NCI-H1694 (cell line): ENCODE data around the gene SHISA9.

ENCODE experiments used
- DNase-seq: peaks from one replicate; lab custom pipeline; 2025; lab: John Stamatoyannopoulos, UW

The SHISA9 gene

DNA sequence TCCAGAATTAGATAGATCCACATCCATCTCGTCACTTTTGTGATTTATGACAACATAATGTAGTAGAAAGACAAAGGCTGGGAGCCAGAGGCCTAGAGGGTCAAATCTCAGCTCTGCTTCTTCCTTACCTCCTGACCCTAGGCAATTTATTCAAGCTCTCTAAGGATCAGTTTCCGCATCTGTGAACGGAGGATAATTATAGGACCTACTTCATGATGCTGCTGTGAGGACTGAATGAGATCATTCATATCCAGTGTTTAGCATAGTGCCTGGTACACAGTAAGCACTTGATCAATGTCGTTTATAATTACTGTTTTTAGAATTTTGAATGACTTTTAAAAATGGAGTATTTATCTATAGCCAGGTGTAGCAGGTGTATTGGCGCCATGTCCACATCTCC, 128.4 kb downstream of the SHISA9 start:
- no peak for DNase-seq

DNA sequence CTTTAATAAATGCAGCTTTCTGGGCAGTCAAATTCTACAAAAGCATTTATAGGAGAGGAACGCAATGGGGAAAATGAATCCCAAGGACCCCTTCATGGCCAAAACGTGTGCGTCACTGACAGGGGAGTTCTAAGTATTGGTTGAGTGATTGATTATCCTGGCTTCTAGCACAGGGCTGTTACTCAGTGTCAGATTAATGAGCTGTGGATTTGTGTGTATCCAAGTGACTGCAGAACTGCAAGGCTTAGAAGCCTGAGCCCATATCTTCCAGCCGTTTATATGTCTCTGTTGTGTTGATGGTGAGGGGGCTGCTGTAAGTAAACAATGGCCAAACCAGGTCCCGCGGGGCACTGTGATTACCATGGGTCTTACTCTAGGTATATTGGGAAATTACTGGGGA, 129.4 kb downstream of the SHISA9 start:
- no peak for DNase-seq

DNA sequence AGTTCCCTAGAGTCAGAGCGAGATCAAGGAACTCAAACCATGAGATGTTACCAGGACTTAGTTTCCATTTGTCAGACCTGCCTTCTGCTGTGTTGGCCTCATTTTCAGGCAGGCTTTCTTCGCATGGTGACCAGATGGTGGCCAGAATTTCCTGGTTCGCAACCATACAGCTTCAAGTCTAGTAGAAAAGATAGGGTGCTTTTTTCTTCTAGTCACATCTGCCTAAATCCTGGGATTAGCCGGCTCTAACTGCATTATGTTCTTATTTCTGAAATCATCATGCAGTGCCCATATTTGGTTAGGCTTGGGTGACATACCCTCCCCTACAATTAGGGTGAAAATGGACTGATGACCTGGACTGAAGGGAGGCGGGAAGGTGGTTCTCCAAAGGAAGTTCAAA, 131.5 kb downstream of the SHISA9 start:
- DNase-seq: no peak

DNA sequence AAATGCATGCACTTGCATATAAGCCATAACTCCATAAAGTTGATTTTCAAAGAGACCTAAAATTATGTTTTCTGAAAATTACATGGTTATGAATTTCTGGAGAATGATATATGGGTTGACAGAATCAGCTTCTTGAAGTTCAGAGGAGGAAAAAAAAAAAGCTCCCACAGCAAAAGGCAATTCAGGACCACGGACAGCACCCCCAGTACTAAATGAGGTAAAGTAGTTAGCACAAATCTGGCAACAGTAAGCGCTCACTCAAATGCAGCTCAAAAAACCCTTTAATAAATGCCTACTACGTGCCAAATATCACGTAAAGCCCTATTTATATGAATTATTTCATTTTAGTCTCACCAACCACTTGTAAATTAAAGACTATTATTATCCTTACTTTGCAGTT, 135.2 kb downstream of the SHISA9 start:
- DNase-seq: no peak

DNA sequence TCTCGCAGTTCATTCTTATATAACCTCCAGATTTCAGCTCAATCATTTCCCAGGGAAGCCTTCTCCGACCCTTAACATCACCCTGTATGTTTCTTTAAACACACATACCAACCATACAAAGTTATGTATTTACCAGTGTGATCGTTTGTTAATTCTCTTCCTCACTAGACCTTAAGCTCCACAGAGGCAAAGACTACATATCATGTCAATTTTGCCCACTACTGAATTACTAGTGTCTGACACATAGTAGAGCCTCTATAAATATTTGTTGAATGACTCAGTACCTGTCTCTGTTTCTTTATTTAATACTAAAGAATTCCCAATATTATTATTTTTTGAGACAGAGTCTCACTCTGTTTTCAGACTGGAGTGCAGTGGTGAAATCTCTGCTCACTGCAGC, 137.2 kb downstream of the SHISA9 start:
- no peak for DNase-seq

DNA sequence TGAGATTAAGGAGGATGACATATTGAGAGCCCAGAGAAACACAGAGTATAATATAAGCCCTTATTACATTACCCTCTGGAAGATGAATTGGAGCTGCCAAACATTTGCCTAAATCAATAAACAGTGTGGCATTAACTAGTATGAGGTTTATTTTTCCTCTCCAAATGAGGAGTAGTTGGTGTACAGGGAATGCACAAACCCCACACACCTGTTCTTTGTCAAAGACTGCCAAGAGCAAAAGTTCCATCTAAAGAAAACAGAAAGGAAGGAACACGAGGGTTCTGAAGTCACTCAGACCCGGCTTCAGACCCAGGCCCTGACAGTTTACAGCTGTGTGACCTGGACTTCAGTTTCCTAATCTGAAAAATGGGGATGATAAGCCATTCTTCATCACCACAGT, 138.1 kb downstream of the SHISA9 start:
- no peak for DNase-seq

DNA sequence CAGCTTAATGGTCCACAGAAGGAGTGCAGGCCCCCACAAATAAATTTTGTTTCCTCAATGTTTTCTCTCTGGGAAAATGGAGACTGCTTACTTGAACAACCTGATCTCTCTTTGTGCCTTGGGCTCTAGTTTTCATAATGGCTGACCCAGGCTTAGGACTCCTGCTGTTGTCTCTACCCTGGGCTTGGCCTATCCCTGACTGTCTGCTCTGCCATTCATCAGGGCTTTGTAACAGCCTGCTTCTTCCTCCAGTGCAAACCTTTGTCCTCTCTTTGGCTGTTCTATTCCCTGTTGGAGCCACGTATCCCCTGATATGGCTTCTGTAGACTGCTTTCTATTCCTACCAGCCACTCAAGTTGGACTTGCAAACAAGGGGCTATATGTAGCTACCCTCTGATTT, 139.8 kb downstream of the SHISA9 start:
- no peak for DNase-seq

DNA sequence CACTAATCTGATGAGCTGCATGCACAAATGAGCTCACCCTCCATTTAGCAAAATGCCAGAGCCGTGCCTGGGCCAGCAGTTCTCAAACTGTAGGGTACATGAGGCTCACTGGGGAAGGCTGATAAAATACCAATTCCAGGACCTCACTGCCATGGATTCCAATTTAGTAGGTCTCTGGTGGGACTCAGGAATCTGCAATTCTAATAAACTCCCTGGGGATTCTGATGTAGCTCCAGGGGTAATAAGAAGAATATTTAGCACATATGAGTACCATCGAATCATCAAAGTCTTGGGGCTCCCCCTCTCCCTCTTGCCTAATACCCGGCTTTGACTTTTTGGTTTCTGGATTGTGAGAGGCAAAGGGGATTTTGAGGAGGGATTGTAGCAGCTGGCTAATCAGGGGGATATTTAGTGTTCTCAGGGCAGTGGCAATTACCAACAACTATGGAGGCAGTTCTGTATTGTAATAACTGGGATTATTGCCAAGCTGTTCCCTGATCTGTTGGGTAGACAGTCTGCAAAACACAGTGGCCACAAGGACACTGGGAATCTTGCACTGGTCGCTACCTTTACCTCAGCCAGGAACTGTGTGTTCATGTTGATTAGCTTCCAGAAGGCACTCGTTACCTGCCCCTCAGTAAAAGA, 140.4 kb downstream of the SHISA9 start:
- DNase-seq: no peak

DNA sequence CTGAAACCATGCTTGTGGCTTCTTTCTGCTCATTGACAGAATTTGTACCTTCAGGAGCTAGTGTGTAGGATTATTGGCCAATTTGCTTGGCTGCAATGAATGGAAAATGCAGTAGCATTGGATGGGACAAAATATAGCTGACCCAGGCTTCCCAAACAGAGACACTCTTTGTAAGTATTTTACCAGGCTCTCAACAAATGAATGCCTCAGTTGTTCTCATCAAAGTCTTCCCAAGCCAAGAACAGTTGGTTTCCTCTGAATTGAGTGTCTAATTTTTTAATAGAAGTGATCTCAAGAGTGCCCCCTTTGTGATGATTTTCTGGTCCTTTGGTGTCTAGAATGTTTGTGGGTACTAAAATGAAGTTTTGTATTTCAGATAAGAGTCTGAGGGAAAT, 140.9 kb downstream of the SHISA9 start:
- DNase-seq: no peak

DNA sequence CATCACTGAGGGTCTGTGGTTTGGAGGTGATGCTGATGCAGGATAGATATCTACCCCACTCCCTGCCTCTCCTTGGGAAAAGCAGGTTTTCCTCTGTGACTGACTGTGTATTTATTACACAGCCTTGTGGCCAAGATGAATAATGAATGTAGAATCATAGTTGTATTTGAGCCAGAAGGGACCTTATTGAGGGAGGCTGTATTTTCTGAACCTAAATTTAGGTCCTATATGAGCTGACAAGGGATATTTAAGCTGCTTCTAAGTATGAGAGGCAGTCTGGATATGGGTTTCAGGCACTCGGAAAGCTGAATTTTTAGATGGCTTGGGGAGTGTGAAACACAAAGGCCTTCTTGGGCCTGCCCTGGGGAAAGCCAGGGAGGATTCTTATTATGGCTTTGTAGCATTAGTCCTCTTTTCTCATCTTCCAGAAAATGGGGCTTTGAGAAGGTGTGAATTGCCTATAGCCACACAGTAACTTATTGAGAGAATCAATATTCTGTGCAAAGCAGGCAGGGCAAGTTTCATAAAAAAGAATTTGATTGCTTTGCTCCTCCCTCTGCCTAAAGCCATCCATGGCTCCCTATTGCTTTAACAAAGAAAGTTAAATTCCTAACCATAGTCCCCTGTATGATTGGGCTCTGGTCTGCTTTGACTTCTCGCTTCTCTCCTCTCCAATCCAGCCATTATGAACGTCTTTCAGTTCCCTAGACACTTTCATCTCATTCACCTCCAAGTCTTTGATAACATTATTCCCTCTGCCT, 144.8 kb downstream of the SHISA9 start:
- DNase-seq: no peak

DNA sequence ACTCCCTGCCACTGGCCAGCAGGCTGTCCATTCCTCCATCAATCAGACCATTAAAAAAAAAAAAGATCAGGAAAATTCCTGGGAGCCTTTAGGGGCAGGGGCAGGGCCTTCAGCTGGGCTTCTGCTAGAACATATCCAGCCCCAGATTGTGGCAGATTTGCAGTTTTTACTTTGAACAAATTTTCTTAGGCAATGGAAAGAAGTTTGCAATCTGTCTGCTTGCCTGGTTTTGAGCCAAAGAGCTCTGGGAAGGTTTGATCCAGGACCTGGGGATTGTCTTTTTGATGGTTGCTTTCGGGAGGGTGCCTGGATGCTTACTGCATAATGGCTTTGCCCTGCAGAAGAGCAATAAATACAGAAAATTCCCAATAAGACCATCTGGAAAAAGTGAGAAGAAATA, 145.9 kb downstream of the SHISA9 start:
- no peak for DNase-seq

DNA sequence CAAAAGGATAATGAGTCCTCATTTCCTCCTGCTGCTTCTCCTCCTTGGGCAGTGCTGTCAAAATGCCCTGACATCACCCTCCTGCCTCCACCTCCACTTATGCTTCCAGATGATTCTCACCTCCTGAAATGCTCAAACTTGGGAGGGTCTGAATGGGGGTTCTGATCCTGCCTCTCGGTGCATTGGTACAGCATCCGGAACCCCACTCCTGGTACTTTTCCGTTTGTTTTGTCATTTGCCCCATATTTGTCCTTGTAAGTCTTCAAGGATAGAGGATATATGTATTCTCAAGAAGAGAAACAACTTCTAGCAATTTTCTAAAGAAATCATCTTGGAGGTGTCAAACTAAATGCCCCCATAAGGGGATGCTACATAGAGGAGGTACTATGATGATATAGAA, 148.3 kb downstream of the SHISA9 start:
- DNase-seq: no peak

DNA sequence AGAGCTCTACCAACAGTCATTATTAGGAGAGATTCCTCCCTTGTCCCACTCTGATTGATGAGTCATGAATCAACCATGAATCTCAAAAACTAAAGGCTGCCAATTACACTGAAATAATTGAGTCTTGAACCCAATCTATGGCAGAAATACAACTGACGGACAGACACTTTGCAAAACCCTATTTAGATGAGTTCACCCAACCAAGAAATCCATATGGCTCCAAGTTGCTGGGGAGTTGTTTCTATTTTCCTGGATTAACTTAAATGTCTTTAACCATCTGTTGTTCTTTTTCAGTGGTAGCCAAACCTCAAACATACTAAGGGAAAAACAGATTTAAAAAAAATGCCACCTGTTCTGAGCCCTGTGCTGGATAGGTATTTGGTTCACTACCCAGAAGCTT, 151.0 kb downstream of the SHISA9 start:
- DNase-seq: no peak

DNA sequence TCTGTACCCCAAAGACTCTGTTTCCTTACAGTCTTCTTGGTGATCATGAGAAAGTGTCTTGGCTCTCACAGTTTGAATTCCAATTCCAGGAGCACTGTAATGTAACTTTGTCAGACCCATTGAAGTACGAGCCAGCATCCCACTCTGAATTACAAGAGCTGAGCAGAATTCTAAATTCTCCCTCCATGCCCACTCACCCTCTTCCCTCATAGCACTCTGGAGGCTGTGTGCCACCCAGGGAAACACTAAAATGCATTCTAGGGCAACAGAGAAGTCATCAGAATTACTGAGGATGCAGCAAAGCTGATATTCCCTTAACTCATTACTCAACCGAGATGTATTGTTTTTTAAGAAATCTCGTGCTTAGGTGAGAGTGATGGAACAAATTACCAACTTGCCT, 154.1 kb downstream of the SHISA9 start:
- DNase-seq: no peak

DNA sequence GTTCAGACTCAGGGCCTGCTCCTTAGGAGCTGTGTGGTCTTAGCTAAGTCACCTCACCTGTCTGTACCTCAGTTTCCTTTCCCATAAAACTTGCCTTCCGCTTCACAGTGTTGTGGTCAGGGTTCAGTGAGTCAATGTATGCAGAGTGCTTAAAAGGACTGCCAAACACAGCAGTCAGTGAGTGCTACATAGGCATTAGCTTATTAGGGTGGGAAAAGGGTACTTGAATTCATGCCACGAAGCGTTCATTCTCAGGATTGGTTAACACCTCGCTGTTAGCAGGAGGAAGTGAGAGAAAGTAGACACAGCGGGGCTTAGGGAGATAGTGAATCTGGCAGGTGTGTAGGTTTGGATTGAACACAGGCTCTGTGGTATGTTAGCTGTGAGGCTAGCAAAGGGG, 155.2 kb downstream of the SHISA9 start:
- DNase-seq: no peak

DNA sequence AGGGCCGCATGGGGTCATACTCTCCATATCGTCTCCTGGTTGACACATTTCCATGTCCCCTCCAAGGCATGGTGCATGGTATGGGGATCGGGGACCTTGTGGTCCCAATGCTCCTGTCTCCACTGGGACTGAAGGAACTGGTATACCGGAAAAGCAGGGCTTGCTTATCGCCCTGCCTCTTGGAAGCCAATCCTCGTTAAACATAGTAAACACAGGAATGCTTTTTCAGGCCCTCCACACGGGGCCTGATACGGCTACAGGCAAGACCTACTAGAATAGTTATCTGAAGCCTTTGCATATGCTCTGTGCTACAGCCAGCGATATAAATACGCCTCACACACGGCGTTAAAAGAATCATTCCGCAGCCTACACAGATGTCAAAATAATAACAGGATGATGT, 159.5 kb downstream of the SHISA9 start:
- no peak for DNase-seq

DNA sequence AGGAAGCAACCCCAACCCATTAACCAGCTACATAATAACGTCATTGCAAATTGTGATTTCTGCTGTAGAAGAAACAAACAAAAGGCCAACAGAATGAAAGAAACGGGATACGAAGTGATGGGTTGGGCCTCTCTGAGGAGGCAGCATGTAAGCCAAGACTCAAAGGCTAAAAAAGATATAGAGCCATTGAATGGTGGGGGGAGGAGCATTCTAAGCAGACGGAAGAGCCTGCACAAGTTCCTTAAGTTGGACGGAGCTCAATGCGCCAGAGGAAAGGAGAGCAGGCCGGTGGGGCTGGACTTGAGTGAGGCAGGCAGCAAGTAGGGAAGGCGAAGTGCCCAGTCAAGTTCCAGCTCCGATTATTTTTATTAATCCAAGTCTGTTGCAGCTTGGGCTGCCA, 160.3 kb downstream of the SHISA9 start:
- DNase-seq: no peak

DNA sequence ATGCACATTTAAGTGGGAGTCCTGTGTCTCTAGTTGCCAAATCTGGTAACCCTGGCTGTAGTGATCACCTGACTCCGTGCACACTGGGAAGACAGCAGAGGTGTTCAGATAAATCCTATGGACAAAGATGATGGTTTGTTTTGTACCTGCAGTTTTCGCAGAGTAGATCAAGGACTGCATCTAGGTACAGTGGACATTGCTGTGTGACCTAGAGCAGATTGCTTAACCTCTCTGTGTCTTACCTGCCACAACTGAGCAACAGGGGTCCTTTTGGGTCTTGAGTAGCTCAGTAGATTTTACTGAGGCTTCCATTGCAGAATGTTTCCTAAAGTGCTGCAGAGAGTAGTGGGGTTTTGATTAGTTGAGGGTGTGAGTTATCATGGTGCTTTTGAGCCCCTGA, 160.8 kb downstream of the SHISA9 start:
- DNase-seq: no peak

DNA sequence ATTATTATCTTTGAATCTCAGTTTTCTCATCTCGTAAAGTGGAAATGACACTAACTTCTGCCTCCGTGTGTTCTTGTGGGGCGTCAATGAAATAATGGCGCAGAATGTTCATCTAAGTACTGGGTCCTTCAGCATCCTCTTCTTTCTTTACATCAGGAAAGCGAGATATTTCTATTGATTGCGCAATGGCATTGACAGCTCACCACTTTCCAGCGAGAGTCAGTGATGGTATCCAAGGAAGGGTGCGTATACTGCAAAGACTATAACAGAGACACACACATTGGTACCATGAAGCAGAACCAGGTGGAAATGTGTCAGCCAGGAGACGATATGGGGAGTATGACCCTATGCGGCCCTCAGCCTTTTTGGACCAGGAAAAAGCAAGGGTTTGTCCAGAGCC, 162.1 kb downstream of the SHISA9 start:
- DNase-seq: no peak

DNA sequence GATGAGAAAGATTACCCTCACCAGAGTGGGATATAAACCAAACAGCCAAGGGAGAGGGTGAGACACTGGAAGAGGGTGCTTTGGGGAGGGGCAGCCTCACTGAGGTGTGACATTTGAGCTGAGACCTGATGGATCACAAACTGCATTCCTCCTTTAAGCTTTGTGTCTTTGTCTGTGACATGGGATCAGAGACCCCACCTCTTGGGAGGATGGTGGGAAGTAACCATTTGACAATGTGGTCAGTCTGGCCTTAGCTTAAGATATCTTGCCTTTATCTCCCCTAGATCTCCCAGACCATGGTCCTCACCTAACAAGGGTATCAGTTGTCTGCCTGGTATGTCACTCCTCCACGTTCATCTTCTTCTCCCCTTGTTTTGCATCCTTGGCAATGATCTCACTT, 163.4 kb downstream of the SHISA9 start:
- no peak for DNase-seq

DNA sequence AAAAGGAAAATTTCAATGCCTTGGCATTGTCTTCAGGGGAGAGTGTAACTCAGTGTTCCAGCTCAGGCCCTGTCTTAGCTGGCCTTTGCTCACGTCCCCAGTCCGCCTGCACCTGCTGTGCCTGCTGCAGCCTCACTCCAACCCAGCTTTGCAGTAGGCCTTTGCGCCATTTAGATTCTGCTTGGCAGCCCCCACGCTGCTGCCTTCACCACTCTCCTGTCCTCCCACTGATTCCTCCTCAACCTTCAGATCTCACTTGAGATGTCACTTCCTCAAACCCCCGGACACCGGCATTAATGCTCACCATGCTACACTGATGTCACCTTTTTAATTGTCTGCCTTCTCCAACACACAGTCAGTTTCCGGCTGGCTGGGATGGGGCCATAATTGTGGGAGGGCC, 166.2 kb downstream of the SHISA9 start:
- DNase-seq: no peak

DNA sequence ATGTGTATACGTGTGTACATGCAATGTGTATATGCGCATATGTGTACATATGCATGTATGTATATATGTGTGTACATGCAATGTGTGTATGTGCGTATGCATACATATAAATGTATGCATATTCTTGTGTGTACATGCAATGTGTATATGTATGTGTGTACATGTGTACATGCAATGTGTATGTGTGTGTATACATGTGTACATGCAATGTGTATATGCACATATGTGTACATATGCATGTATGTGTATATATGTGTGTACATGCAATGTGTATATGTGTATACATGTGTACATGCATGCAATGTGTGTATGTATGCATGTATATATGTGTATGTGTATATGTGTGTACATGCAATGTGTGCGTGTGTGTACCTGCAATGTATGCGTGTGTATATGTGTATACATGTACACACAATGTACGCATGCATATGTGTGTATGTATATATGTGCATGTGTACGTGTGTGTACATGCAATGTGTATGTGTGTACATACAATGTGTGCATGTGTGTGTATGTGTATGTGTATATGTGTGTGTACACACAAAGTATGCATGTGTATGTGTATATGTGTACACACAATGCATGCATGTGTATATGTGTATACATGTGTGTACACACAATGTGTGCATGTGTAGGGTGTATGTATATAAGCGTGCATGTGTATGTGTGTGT, 167.7 kb downstream of the SHISA9 start:
- no peak for DNase-seq

DNA sequence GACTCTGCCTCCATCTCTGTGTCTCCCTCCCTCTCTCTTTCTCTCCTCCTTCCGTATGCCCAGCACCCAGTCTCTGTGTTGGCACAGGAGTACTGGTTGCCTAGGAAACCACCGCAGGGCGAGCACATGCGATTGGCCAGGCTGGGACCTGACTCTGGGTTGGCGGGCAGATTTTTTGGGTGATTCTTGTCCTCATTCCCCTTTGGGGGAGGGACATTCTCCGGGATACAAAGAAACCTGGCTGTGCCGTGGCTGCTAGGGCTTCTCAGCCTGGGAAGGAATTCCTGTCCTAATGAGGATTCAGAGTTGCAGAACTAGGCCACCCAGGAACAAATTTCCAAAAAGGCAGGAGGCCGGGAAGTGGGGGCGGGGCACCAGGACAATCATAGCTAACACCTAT, 168.9 kb downstream of the SHISA9 start:
- no peak for DNase-seq

DNA sequence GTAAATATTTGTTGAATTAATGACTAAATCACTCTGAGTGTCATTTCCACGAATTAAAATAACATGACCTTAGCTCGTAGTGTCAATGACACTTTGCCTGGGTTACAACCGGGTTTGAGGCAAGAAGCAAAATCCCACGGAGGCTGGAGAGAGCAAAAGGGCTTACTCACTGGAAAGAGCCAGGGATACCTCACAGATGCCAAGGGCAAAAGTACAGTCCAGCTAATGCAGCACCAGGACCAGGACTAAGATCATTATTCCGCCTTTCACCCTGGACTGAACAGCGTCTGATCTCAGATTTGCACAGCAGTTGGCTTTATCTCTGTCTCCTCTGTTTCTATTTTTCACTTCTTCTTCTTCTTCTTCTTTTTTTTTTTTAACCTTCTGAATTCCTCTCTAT, 175.5 kb downstream of the SHISA9 start:
- no peak for DNase-seq
